ENCODE measurements around the gene DNMT1.

The DNMT1 gene

GRCh38 chr19:10138879-10139795 is 55.6 kb downstream of the DNMT1 start:
- FAIRE-seq, result no peak

GRCh38 chr19:10137751-10138682 is 56.7 kb downstream of the DNMT1 start:
- FAIRE-seq, result no peak

- no peak for FAIRE-seq
These were observed 57.8 kb downstream of the DNMT1 start for GRCh38 chr19:10136936-10137335.

GRCh38 chr19:10135551-10136334 is 59.0 kb downstream of the DNMT1 start:
- no peak for FAIRE-seq

- FAIRE-seq, result no peak
These were observed 60.7 kb downstream of the DNMT1 start for GRCh38 chr19:10134040-10134439.

GRCh38 chr19:10133596-10133995 is 61.2 kb downstream of the DNMT1 start:
- FAIRE-seq, result no peak

- FAIRE-seq, result no peak
These were observed 61.8 kb downstream of the DNMT1 start for GRCh38 chr19:10132905-10133304.

- no peak for FAIRE-seq
These were observed 68.5 kb downstream of the DNMT1 start for GRCh38 chr19:10126213-10126639.

- no peak for FAIRE-seq
These were observed 70.3 kb downstream of the DNMT1 start for GRCh38 chr19:10124429-10124828.

GRCh38 chr19:10122045-10122444 is 72.7 kb downstream of the DNMT1 start:
- no peak for FAIRE-seq

- FAIRE-seq, result no peak
These were observed 74.1 kb downstream of the DNMT1 start for GRCh38 chr19:10120538-10121189.

GRCh38 chr19:10118960-10119359 is 75.8 kb downstream of the DNMT1 start:
- FAIRE-seq, result no peak

- no peak for FAIRE-seq
These were observed 77.7 kb downstream of the DNMT1 start for GRCh38 chr19:10116866-10117616.

- no peak for FAIRE-seq
These were observed 78.5 kb downstream of the DNMT1 start for GRCh38 chr19:10116085-10116865.

GRCh38 chr19:10115392-10116084 is 79.2 kb downstream of the DNMT1 start:
- FAIRE-seq, result no peak

- FAIRE-seq, result no peak
These were observed 79.9 kb downstream of the DNMT1 start for GRCh38 chr19:10114651-10115391.

GRCh38 chr19:10113964-10114650 is 80.6 kb downstream of the DNMT1 start:
- no peak for FAIRE-seq

GRCh38 chr19:10113592-10113963 is 81.2 kb downstream of the DNMT1 start:
- no peak for FAIRE-seq
